HEK293 (cell line): Measurements from ENCODE around the gene KLHL12.
A peak's percentile ranks its signal among the peaks of the same experiment; 100 is the strongest.

Experiments
- CTCF ChIA-PET: fragments of 350-600 bp; formaldehyde crosslinking; extraction: SDS; loops from one replicate; lab custom pipeline; 2021; ENCODE audit warnings: antibody characterized with exemption; lab: Yijun Ruan, JAX
- POLR2A ChIA-PET: fragments of 300-600 bp; formaldehyde crosslinking; extraction: SDS; loops from one replicate; lab custom pipeline; 2020; ENCODE audit warnings: antibody characterized with exemption, inconsistent platforms; lab: Yijun Ruan, JAX
- H3K27ac ChIP-seq: fragments of 200-500 bp; sonication (Bioruptor generic); 2 replicates; pipeline ENCODE4 v1.5.1; 2014; ENCODE audit warnings: low read depth, low read length, control low read depth, inconsistent platforms; ENCODE audit errors: extremely low read depth
- H3K36me3 ChIP-seq, 2 experiments: fragments of 200-500 bp in 1 of 2; sonication (Bioruptor generic) in 1 of 2; 1 replicate in 1 of 2; 2 replicates in 1 of 2; pipeline ENCODE4 v1.5.1; 2014 to 2017; ENCODE audit warnings: inconsistent platforms in 2 of 2, low read length in 2 of 2; ENCODE audit not compliant: control insufficient read depth in 2 of 2, insufficient read depth in 1 of 2
- H3K4me1 ChIP-seq: fragments of 200-500 bp; sonication (Bioruptor generic); 2 replicates; pipeline ENCODE4 v1.5.1; 2014; ENCODE audit warnings: mild to moderate bottlenecking, low read length, inconsistent platforms; ENCODE audit not compliant: control insufficient read depth, insufficient read depth
- H3K4me3 ChIP-seq: 2 replicates; pipeline ENCODE4 v1.5.1; 2011; ENCODE audit warnings: low read depth, mild to moderate bottlenecking, control low read depth, low read length, moderate library complexity
- H3K9me3 ChIP-seq: fragments of 200-500 bp; sonication (Bioruptor generic); 2 replicates; pipeline ENCODE4 v1.5.1; 2014; ENCODE audit warnings: low read depth, low read length, inconsistent platforms; ENCODE audit not compliant: control insufficient read depth, insufficient read depth
- GLIS1 ChIP-seq: fragments of 450-650 bp; formaldehyde crosslinking; IDR thresholded peaks from 2 replicates; pipeline ENCODE4 v1.5.1; 2016; ENCODE audit warnings: missing biosample characterization, missing genetic modification characterization
- KLF9 ChIP-seq: fragments of 450-650 bp; formaldehyde crosslinking; IDR thresholded peaks from 2 replicates; pipeline ENCODE4 v1.5.1; 2016; ENCODE audit warnings: missing biosample characterization, missing genetic modification characterization, low read depth
- PRDM1 ChIP-seq: fragments of 450-650 bp; formaldehyde crosslinking; IDR thresholded peaks from 2 replicates; pipeline ENCODE4; 2016; ENCODE audit warnings: missing biosample characterization, missing genetic modification characterization
- SETDB1 ChIP-seq: IDR thresholded peaks from one replicate; pipeline ENCODE4 v1.6.1; 2017; ENCODE audit warnings: mild to moderate bottlenecking, low read length, moderate library complexity, mixed read lengths; ENCODE audit not compliant: insufficient read length
- ZBTB17 ChIP-seq: fragments of 450-650 bp; formaldehyde crosslinking; IDR thresholded peaks from 2 replicates; pipeline ENCODE4 v1.5.1; 2016; ENCODE audit warnings: missing biosample characterization, missing genetic modification characterization
- ZBTB20 ChIP-seq: fragments of 450-650 bp; formaldehyde crosslinking; IDR thresholded peaks from 2 replicates; pipeline ENCODE4 v1.5.1; 2016; ENCODE audit warnings: missing biosample characterization, missing genetic modification characterization
- ZBTB48 ChIP-seq: fragments of 450-650 bp; formaldehyde crosslinking; IDR thresholded peaks from 2 replicates; pipeline ENCODE4 v1.5.1; 2016; ENCODE audit warnings: missing biosample characterization, missing genetic modification characterization
- ZIC2 ChIP-seq: fragments of 450-650 bp; formaldehyde crosslinking; IDR thresholded peaks from 2 replicates; pipeline ENCODE4 v1.5.1; 2016; ENCODE audit warnings: missing biosample characterization, missing genetic modification characterization
- ZNF184 ChIP-seq: fragments of 450-650 bp; IDR thresholded peaks from 2 replicates; pipeline ENCODE4 v1.5.1; 2018; ENCODE audit warnings: missing biosample characterization, mild to moderate bottlenecking, missing genetic modification characterization
- ZNF654 ChIP-seq: fragments of 450-650 bp; formaldehyde crosslinking; IDR thresholded peaks from 2 replicates; pipeline ENCODE4 v1.5.1; 2016; ENCODE audit warnings: low read depth, missing biosample characterization, missing genetic modification characterization
- TF ChIP-seq, protein P1 (sequence below): fragments of 450-650 bp; formaldehyde crosslinking; IDR thresholded peaks from 2 replicates; pipeline ENCODE4 v1.5.1; 2016; ENCODE audit warnings: missing biosample characterization, missing genetic modification characterization
- TF ChIP-seq, protein P2 (sequence below): fragments of 450-650 bp; IDR thresholded peaks from 2 replicates; pipeline ENCODE4 v1.5.1; 2018; ENCODE audit warnings: missing biosample characterization, mild to moderate bottlenecking, missing genetic modification characterization
- TF ChIP-seq, protein P3 (sequence below): fragments of 450-650 bp; formaldehyde crosslinking; conservative IDR thresholded peaks from 2 replicates; pipeline ENCODE4 v1.5.1; 2016; ENCODE audit warnings: low read depth, missing biosample characterization, missing genetic modification characterization
- TF ChIP-seq, protein P4 (sequence below): fragments of 450-650 bp; formaldehyde crosslinking; IDR thresholded peaks from 2 replicates; pipeline ENCODE4 v1.5.1; 2016; ENCODE audit warnings: missing biosample characterization, missing genetic modification characterization, borderline replicate concordance

The KLHL12 gene

DNA sequence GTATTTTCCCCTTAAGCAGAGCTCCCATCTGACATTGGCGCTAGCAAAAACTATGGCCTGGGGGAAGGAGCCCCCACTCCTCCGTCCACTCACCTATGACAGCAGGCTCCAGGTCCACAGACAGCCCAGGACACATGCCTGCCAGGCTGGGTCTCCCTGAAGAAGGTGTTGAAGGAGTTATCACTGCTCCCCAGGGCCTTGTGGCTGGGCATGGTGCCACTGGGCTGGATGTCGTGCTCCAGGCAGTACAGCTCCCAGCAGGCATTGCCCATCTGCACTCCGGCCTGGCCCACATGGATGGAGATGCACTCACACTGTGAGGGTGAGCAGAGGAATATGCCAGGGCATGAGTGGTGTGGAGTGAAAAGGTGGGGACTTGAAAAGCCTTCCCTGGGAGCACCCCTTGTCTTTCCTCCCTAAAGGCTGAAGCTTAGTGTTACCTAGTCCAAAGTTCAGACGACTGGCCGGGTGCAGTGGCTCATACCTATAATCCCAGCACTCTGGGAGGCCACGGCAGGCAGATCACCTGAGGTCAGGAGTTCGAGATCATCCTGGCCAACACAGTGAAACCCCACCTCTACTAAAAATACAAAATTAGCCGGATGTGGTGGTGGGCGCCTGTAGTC lies 68.1 kb downstream of the KLHL12 start:
- TF ChIP-seq, protein P1, sequence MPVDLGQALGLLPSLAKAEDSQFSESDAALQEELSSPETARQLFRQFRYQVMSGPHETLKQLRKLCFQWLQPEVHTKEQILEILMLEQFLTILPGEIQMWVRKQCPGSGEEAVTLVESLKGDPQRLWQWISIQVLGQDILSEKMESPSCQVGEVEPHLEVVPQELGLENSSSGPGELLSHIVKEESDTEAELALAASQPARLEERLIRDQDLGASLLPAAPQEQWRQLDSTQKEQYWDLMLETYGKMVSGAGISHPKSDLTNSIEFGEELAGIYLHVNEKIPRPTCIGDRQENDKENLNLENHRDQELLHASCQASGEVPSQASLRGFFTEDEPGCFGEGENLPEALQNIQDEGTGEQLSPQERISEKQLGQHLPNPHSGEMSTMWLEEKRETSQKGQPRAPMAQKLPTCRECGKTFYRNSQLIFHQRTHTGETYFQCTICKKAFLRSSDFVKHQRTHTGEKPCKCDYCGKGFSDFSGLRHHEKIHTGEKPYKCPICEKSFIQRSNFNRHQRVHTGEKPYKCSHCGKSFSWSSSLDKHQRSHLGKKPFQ: no peak
- peak; percentile 37 for TF ChIP-seq ZIC2 (tag by site-specific recombination)
- TF ChIP-seq ZBTB17: peak; percentile 66
- TF ChIP-seq, all 188 proteins: peak for 2
- H3K27ac ChIP-seq: no peak overlapping the region
- no peak overlapping the region for H3K4me3 ChIP-seq
- POLR2A ChIA-PET: no interaction called here
- CTCF ChIA-PET: interaction anchor here (1.1 kb wide), 1 partner anchor 118 kb away, joined by 3 read pairs; no protein-coding TSS in a partner anchor
- H3K9me3 ChIP-seq: no peaks in the 10 kb centered on the region
- peaks cover 3% of the 10 kb centered on the region for H3K4me1 ChIP-seq
- peaks cover 0 to 13% of the 10 kb centered on the region in 2 experiments; a peak in 1 of 3 replicates for H3K36me3 ChIP-seq

DNA sequence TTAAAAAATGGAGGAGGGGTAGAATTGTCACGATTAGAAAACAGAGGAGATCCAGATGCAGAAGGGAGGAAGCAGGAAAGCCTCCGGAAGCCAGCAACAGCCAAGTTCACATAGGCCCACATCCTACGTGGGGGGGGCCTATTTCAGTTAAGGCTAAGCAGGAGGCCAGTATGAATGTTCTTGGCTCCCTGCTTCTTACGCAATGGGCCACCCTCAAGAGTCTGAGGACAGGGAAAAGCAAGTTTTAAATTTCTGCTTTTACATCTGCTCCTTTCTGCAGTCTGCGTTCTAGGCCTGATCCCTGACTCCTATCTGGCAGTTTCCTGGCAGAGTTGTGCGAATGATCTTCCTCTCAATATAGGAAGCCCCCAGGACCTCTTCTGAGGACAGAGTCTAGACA lies 68.7 kb downstream of the KLHL12 start:
- Histone ChIP-seq H3K4me1 (peaks cover 3% of the 10 kb centered on the region), H3K36me3 (peaks cover 0 to 13% of the 10 kb centered on the region in 2 experiments; a peak in 1 of 3 replicates), H3K27ac (no peak overlapping the region; the same call in 1 of the 2 replicates), H3K9me3 (no peaks in the 10 kb centered on the region), H3K4me3 (no peak overlapping the region)
- CTCF ChIA-PET: no interaction called here
- TF ChIP-seq, protein P2, sequence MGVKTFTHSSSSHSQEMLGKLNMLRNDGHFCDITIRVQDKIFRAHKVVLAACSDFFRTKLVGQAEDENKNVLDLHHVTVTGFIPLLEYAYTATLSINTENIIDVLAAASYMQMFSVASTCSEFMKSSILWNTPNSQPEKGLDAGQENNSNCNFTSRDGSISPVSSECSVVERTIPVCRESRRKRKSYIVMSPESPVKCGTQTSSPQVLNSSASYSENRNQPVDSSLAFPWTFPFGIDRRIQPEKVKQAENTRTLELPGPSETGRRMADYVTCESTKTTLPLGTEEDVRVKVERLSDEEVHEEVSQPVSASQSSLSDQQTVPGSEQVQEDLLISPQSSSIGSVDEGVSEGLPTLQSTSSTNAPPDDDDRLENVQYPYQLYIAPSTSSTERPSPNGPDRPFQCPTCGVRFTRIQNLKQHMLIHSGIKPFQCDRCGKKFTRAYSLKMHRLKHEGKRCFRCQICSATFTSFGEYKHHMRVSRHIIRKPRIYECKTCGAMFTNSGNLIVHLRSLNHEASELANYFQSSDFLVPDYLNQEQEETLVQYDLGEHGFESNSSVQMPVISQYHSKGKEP (tag by site-specific recombination): no peak
- TF ChIP-seq ZBTB20 (tag by site-specific recombination) (no peak), ZBTB17 (peak; percentile 86; the same call in 1 of the 2 replicates), GLIS1 (tag by site-specific recombination) (peak; percentile 50; the same call in 1 of the 2 replicates), SETDB1 (no peak), ZBTB48 (tag by site-specific recombination) (no peak), PRDM1 (tag by site-specific recombination) (no peak), ZNF184 (tag by site-specific recombination) (no peak), KLF9 (tag by site-specific recombination) (no peak), ZNF654 (tag by site-specific recombination) (no peak)
- TF ChIP-seq, protein P3, sequence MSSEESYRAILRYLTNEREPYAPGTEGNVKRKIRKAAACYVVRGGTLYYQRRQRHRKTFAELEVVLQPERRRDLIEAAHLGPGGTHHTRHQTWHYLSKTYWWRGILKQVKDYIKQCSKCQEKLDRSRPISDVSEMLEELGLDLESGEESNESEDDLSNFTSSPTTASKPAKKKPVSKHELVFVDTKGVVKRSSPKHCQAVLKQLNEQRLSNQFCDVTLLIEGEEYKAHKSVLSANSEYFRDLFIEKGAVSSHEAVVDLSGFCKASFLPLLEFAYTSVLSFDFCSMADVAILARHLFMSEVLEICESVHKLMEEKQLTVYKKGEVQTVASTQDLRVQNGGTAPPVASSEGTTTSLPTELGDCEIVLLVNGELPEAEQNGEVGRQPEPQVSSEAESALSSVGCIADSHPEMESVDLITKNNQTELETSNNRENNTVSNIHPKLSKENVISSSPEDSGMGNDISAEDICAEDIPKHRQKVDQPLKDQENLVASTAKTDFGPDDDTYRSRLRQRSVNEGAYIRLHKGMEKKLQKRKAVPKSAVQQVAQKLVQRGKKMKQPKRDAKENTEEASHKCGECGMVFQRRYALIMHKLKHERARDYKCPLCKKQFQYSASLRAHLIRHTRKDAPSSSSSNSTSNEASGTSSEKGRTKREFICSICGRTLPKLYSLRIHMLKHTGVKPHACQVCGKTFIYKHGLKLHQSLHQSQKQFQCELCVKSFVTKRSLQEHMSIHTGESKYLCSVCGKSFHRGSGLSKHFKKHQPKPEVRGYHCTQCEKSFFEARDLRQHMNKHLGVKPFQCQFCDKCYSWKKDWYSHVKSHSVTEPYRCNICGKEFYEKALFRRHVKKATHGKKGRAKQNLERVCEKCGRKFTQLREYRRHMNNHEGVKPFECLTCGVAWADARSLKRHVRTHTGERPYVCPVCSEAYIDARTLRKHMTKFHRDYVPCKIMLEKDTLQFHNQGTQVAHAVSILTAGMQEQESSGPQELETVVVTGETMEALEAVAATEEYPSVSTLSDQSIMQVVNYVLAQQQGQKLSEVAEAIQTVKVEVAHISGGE (tag by site-specific recombination): no peak
- TF ChIP-seq, protein P4, sequence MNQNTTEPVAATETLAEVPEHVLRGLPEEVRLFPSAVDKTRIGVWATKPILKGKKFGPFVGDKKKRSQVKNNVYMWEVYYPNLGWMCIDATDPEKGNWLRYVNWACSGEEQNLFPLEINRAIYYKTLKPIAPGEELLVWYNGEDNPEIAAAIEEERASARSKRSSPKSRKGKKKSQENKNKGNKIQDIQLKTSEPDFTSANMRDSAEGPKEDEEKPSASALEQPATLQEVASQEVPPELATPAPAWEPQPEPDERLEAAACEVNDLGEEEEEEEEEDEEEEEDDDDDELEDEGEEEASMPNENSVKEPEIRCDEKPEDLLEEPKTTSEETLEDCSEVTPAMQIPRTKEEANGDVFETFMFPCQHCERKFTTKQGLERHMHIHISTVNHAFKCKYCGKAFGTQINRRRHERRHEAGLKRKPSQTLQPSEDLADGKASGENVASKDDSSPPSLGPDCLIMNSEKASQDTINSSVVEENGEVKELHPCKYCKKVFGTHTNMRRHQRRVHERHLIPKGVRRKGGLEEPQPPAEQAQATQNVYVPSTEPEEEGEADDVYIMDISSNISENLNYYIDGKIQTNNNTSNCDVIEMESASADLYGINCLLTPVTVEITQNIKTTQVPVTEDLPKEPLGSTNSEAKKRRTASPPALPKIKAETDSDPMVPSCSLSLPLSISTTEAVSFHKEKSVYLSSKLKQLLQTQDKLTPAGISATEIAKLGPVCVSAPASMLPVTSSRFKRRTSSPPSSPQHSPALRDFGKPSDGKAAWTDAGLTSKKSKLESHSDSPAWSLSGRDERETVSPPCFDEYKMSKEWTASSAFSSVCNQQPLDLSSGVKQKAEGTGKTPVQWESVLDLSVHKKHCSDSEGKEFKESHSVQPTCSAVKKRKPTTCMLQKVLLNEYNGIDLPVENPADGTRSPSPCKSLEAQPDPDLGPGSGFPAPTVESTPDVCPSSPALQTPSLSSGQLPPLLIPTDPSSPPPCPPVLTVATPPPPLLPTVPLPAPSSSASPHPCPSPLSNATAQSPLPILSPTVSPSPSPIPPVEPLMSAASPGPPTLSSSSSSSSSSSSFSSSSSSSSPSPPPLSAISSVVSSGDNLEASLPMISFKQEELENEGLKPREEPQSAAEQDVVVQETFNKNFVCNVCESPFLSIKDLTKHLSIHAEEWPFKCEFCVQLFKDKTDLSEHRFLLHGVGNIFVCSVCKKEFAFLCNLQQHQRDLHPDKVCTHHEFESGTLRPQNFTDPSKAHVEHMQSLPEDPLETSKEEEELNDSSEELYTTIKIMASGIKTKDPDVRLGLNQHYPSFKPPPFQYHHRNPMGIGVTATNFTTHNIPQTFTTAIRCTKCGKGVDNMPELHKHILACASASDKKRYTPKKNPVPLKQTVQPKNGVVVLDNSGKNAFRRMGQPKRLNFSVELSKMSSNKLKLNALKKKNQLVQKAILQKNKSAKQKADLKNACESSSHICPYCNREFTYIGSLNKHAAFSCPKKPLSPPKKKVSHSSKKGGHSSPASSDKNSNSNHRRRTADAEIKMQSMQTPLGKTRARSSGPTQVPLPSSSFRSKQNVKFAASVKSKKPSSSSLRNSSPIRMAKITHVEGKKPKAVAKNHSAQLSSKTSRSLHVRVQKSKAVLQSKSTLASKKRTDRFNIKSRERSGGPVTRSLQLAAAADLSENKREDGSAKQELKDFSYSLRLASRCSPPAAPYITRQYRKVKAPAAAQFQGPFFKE (tag by site-specific recombination): no peak
- POLR2A ChIA-PET: no interaction called here
